G401.6 (cell line): ENCODE measurements around the gene MEP1A.

Source experiments
- FAIRE-seq: peaks from 2 replicates; lab custom pipeline; 2012; peaks lifted over from hg19 to GRCh38; lab: Jason Lieb, UNC

Gene MEP1A

DNA sequence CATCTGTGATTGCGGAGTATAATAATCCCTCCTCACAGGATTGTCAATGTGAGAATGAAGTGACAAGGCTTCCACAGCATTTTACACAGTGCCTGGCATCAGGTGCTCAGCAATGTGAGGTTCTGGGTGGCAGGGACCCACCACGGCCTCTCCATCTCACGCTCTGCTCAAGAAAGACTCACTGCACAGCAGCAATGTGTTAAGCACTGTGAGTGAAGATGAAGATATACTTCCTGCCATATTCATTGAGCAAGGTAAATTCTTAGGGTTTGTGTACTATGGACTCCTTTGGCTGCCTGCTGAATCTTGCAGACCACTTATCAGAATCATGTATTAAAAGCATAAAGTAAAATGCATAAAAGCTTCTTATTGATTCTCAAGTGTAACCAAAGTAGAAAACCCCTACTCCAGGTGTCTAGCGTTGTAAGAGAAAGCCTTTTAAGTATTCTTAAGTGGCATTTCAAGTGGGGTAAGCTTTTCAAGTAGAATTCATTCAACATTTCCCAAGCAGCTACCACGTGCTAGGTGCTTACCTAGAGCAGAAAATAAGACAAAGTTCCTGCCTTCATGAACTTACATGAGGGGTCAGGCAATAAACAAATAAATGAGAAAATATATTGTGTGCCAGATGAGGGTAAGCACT lies 17.0 kb upstream of the MEP1A start:
- FAIRE-seq, result no peak

DNA sequence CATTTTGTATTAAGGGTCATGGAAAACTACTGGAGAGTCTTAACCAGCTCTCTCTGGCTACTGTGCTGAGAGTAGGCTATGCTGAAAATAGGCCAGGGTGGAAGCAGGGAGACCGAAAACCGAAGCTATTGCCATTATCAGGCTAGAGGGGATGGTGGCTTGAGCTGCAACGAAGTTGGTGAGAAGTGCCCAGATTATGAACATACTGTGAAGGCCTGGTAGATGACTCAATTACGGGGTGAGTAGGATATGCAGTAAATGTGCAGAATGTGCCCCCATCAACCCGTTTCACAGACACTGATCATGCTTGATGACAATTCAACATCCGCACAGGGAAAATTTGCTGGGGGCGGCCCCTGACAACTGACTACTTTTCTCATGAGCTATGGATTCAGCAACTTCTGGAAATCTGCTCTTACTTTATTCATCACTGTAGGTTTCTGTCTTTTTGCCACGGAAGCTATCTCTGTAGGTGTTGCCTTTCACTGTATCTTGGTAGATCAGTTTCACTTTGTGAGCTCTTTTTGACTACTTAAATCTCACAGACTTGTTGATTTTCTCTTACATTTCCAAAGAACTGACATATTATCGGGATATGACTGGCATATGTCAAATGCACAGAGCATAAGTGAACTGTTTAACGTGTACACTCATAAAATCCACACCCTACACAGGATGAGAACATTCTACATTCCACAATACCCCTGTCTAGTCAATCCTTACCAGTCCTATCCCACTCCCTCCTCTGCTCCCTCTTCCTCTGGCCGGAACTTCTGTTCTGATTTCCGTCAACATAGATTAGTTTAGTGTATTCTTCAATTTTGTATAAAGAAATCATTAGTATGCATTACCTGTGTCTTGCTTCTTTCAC lies 15.5 kb upstream of the MEP1A start:
- FAIRE-seq, result no peak

GRCh38 chr6:46781478-46782378 lies 11.5 kb upstream of the MEP1A start:
- peak; percentile 100 for FAIRE-seq

DNA sequence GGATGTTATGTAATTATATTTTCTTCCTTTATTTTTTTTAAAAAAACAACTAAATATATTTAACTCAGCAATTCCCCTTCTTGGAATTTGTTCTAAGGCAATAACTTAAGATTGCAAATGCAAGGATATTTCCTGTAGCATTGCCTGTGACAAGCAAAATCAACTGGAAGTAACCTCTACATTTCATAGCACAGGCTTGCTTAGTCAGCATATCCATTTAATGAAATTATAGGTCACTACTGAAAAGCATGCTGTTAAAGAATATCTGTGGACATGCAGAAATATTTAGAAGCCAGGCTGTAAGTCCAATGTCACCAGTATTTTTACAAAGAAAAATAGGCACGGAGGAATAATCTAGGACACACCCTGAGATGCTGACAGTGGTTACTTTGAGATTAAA lies 8.7 kb upstream of the MEP1A start:
- FAIRE-seq, result no peak

- no peak for FAIRE-seq
These were observed 5.2 kb upstream of the MEP1A start for GRCh38 chr6:46787871-46788540.

DNA sequence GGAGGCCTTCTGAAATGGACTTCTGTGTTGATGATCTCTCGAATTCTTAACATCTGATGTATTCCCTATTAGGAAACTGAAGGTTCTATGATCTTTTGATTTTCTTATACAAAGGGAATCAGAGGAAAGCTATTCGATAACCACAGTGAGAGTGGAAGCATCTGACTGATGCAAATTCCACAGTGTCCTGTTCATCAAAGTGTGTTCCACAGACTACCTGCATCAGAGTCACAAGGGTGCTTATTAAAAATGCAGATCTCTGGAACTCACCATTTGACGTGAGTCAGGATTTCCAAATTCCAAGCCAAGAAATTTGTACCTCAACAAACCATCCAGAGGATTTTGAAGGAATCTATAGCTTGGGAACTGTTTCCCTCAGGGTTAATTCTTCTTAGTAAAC lies 4.4 kb upstream of the MEP1A start:
- FAIRE-seq, result no peak

- no peak for FAIRE-seq
These were observed 3.5 kb upstream of the MEP1A start for GRCh38 chr6:46789434-46790354.

- FAIRE-seq, result no peak
These were observed 2.8 kb upstream of the MEP1A start for GRCh38 chr6:46790355-46790874.

DNA sequence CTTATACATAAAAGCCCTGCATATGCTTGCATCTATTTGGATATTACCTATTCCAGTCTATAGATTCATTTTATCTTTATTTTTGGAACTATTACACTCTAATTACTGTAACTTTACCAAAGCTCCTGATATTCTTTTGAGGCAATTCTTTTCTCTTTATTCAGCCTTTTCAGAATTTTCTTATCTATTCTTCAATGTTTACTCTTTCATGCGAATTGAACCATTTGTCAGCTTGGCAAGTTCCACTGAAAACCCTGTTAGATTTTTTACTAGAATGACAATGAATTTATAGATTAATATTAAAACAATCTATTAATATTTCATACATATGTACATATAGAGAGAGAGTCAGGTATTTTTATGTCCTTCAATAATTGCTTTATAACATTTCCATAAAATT lies 554 bp upstream of the MEP1A start:
- FAIRE-seq, result no peak

DNA sequence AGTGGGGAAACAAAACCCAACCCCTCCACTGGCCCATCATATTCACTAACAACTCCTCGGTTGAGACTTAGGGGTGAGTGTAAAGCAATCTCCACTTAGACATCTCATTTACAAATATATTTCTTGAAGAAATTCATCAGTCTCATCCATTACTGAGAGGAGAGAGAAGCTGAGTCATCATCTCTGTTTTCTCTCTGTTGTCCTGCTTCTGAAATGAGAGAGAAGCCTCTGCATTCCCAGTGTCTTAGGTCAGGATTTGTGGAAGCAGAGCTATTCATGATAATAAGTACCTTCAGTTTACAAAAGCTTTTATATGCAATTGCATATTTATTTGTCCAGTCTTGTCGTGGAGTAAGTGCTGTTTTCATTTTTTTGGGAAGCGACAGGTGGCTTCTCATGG lies 879 bp downstream of the MEP1A start:
- no peak for FAIRE-seq

- no peak for FAIRE-seq
These were observed 2.6 kb downstream of the MEP1A start for GRCh38 chr6:46795816-46796215.

DNA sequence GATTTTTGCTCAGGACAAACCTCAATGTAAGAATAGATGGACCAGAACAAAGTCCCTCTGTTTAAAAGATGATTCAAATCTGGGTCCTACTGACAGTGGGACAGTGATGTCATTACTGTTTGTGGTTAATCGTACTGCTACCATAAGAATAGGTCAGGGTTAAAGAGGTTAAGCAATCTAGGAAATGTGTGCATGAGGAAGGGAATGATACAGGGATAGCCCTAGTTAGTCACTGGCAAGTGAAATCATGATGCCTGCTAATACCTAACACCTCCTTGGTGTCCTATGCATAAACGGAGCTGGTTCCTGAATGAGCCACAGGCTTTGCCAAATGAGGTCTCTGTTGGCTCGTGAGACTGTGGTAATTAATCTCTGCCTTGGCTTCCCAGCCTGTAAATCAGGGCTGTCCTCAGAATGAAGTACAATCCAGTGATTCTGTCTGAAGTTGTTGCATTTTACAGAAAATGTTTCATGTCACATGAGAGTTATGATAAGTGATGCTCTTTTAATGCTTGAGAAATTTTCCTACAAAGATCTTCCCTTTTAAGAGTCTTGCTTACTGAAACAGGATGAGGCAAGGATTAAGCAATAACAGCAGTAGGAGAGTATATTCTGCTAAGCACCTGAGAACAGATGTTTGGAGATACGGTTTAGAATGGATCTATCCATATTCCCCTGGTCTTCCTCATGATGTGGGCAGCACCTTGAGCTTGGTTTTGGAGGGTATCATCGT lies 3.8 kb downstream of the MEP1A start:
- FAIRE-seq, result no peak

- no peak for FAIRE-seq
These were observed 6.5 kb downstream of the MEP1A start for GRCh38 chr6:46799657-46800056.

- FAIRE-seq, result no peak
These were observed 15.6 kb downstream of the MEP1A start for GRCh38 chr6:46808806-46809205.

DNA sequence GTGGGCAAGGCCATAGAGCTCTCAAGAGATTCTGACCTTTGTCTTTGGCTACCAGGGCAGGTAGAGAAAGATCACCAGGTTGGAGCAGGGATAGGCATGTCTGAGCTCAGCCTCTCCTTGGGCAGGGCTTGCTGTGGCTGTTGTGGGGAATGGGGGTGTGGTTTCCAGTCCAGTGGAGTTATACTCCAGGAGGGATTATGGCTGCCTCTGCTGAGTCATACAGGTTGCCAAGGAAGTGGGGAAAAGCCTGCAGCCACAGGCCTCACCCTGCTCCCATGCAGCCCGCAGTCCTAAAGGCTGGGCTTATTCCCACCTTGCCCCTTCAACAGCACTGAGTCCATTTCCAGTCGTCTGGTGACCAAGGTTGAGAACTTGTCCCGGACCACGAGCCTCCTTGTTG lies 21.9 kb downstream of the MEP1A start:
- no peak for FAIRE-seq

GRCh38 chr6:46816626-46817025 lies 23.4 kb downstream of the MEP1A start:
- no peak for FAIRE-seq

GRCh38 chr6:46819561-46819960 lies 26.4 kb downstream of the MEP1A start:
- no peak for FAIRE-seq

GRCh38 chr6:46821458-46821881 lies 28.3 kb downstream of the MEP1A start:
- no peak for FAIRE-seq

DNA sequence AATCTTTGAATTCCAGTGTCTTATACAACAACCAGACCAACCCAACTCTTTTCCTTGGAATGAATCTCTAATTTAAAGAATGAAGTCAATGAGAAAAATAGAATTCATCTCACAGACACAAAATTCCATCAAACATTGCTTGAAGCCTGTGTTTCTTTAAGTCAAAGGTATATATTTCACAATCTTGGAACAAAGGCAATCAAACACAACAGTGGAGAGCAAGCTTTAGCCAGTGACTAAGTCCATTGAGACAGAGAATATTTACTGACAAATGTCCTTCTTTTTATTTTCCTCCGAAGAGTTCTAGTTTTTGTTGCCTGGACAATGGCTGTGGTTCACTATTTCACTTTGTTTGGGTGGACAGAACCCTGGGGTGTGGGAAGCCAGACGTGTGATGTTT lies 35.8 kb downstream of the MEP1A start:
- FAIRE-seq, result no peak

- FAIRE-seq, result no peak
These were observed 39.6 kb downstream of the MEP1A start for GRCh38 chr6:46832816-46833215.
